Measurements from ENCODE around the gene E2F4.

DNA sequence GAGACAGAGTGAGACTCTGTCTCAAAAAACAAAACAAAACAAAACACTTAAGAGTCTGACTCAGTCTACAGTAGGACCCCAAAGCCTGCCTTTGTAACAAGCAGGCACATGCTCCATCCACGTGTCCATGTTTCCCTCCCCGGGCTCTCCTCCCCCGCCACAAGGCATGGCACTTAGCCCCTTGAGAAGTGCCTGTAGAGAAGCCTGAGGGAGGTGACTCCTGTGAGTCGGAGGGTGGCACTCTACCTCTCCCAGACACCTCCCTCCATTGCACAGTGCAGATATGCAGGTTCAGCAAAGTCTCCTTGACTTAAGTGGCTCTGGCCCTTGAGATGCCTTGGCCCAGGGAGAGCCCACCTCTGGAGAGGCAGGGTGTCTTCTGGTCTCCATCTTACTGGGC, 48.6 kb downstream of the E2F4 start:
- TF ChIP-seq ZNF232 (CRISPR knock-in tag; IDR thresholded peaks at IDR 0.05; ENCODE audit: borderline replicate concordance) (no peak), ZNF224 (CRISPR knock-in tag; IDR thresholded peaks at IDR 0.05) (no peak), ZNF431 (CRISPR knock-in tag; IDR thresholded peaks at IDR 0.05; ENCODE audit: borderline replicate concordance, low read depth) (no peak), HNRNPLL (IDR thresholded peaks at IDR 0.05; ENCODE audit: low read depth, low read length, poor library complexity, severe bottlenecking) (no peak), MYC (CRISPR knock-in tag; IDR thresholded peaks at IDR 0.05; ENCODE audit: borderline replicate concordance) (no peak), ZFY (CRISPR knock-in tag; IDR thresholded peaks at IDR 0.05) (no peak), EP300 (IDR thresholded peaks at IDR 0.05; ENCODE audit: low read depth in 2 of 2, low read length in 2 of 2) (no peak), EP300 (CRISPR knock-in tag; IDR thresholded peaks at IDR 0.05; ENCODE audit: borderline replicate concordance) (no peak), FOXM1 (CRISPR knock-in tag; IDR thresholded peaks at IDR 0.05) (no peak), CBX2 (IDR thresholded peaks at IDR 0.05; ENCODE audit: low read depth, low read length) (no peak), CBX2 (CRISPR knock-in tag; IDR thresholded peaks at IDR 0.05; ENCODE audit: low read depth) (no peak), ZBTB1 (CRISPR knock-in tag; IDR thresholded peaks at IDR 0.05; ENCODE audit: borderline replicate concordance) (no peak), ASH2L (IDR thresholded peaks at IDR 0.05; ENCODE audit: insufficient read length, low read depth, low read length) (no peak), ZBTB10 (CRISPR knock-in tag; IDR thresholded peaks at IDR 0.05; ENCODE audit: borderline replicate concordance) (no peak), ELF4 (CRISPR knock-in tag; IDR thresholded peaks at IDR 0.05; ENCODE audit: borderline replicate concordance) (no peak)
